Measurements from ENCODE around the gene TRIM6. TPM values are rescaled to one million over a fixed set of nuclear protein-coding genes. Genes with fewer than 3 reads are reported as not detected.

Gene TRIM6
- total and polyA plus RNA-seq, 4 donors = 2.1 to 6.3 (median 4.3) TPM

Other genes with a start within 250 kb of the TRIM6 start
- not detected for gene OR51B6, start 245.1 kb upstream of the TRIM6 start, total RNA-seq
- not detected for gene OR51B6, start 245.1 kb upstream of the TRIM6 start, polyA plus RNA-seq
- gene OR51M1, start 212.8 kb upstream of the TRIM6 start, total RNA-seq = not detected
- not detected for gene OR51M1, start 212.8 kb upstream of the TRIM6 start, polyA plus RNA-seq
- gene OR51Q1, start 174.5 kb upstream of the TRIM6 start, total RNA-seq = not detected
- gene OR51Q1, start 174.5 kb upstream of the TRIM6 start, polyA plus RNA-seq = 1 to 10 TPM in 1 of 2 donors, not detected in 1; 1.4 TPM
- gene OR51I1, start 155.1 kb upstream of the TRIM6 start, total RNA-seq = under 1 TPM; 0.42 to 0.49 TPM
- gene OR51I1, start 155.1 kb upstream of the TRIM6 start, polyA plus RNA-seq = not detected
- gene OR51I2, start 147.3 kb upstream of the TRIM6 start, total RNA-seq = not detected
- not detected for gene OR51I2, start 147.3 kb upstream of the TRIM6 start, polyA plus RNA-seq
- not detected for gene OR52D1, start 108.0 kb upstream of the TRIM6 start, total RNA-seq
- gene OR52D1, start 108.0 kb upstream of the TRIM6 start, polyA plus RNA-seq = not detected
- gene UBQLN3, start 86.7 kb upstream of the TRIM6 start, total RNA-seq = under 1 TPM; 0.71 to 0.99 TPM
- gene UBQLN3, start 86.7 kb upstream of the TRIM6 start, polyA plus RNA-seq = not detected
- gene UBQLNL, start 79.9 kb upstream of the TRIM6 start, total RNA-seq = 1 to 10 TPM in 1 of 2 donors, under 1 TPM in 1; 0.88 to 1.3 TPM
- 1 to 10 TPM in 1 of 2 donors, not detected in 1; 1.6 TPM for gene UBQLNL, start 79.9 kb upstream of the TRIM6 start, polyA plus RNA-seq
- under 1 TPM; 0.78 to 0.96 TPM for gene OR52H1, start 48.1 kb upstream of the TRIM6 start, total RNA-seq
- not detected for gene OR52H1, start 48.1 kb upstream of the TRIM6 start, polyA plus RNA-seq
- gene OR52B6, start 15.8 kb upstream of the TRIM6 start, total RNA-seq = not detected
- not detected for gene OR52B6, start 15.8 kb upstream of the TRIM6 start, polyA plus RNA-seq
- 1 to 10 TPM; 5.6 to 9.2 TPM for gene TRIM34, start 28.4 kb downstream of the TRIM6 start, total RNA-seq
- gene TRIM34, start 28.4 kb downstream of the TRIM6 start, polyA plus RNA-seq = 1 to 10 TPM; 5.1 to 5.8 TPM
- gene TRIM5, start 88.4 kb downstream of the TRIM6 start, total RNA-seq = 10 to 100 TPM; 38.8 to 42.0 TPM
- 10 to 100 TPM; 16.0 to 21.0 TPM for gene TRIM5, start 88.4 kb downstream of the TRIM6 start, polyA plus RNA-seq
- 100 to 1,000 TPM in 1 of 2 donors, 10 to 100 TPM in 1; 71.4 to 109 TPM for gene TRIM22, start 93.2 kb downstream of the TRIM6 start, total RNA-seq
- gene TRIM22, start 93.2 kb downstream of the TRIM6 start, polyA plus RNA-seq = 100 to 1,000 TPM in 1 of 2 donors, 10 to 100 TPM in 1; 39.9 to 110 TPM
- under 1 TPM; 0.24 to 0.26 TPM for gene OR56B1, start 139.8 kb downstream of the TRIM6 start, total RNA-seq
- not detected for gene OR56B1, start 139.8 kb downstream of the TRIM6 start, polyA plus RNA-seq
- gene OR52N4, start 157.6 kb downstream of the TRIM6 start, total RNA-seq = under 1 TPM; 0.78 to 0.87 TPM
- 1 to 10 TPM in 1 of 2 donors, not detected in 1; 1.2 TPM for gene OR52N4, start 157.6 kb downstream of the TRIM6 start, polyA plus RNA-seq
- not detected for gene OR52N5, start 186.7 kb downstream of the TRIM6 start, total RNA-seq
- not detected for gene OR52N5, start 186.7 kb downstream of the TRIM6 start, polyA plus RNA-seq
- not detected for gene OR52N1, start 194.6 kb downstream of the TRIM6 start, total RNA-seq
- not detected for gene OR52N1, start 194.6 kb downstream of the TRIM6 start, polyA plus RNA-seq
- gene OR52N2, start 212.3 kb downstream of the TRIM6 start, total RNA-seq = not detected
- under 1 TPM in 1 of 2 donors, not detected in 1; 0.13 TPM for gene OR52N2, start 212.3 kb downstream of the TRIM6 start, polyA plus RNA-seq
- gene OR52E6, start 245.3 kb downstream of the TRIM6 start, total RNA-seq = not detected
- not detected for gene OR52E6, start 245.3 kb downstream of the TRIM6 start, polyA plus RNA-seq